Activated CD8-positive, alpha-beta memory T cell treated with anti-CD3 and anti-CD28 coated beads for 1 hour (primary cell): ENCODE data around the gene ABCF2.

Experiments used
- DNase-seq, 2 donors: peaks; one replicate each; pipeline ENCODE4 v3.0.0-alpha.2; 2020; ENCODE audit warnings: low read depth in 1 of 2; ENCODE audit errors: extremely low read depth in 1 of 2

Gene ABCF2

DNA sequence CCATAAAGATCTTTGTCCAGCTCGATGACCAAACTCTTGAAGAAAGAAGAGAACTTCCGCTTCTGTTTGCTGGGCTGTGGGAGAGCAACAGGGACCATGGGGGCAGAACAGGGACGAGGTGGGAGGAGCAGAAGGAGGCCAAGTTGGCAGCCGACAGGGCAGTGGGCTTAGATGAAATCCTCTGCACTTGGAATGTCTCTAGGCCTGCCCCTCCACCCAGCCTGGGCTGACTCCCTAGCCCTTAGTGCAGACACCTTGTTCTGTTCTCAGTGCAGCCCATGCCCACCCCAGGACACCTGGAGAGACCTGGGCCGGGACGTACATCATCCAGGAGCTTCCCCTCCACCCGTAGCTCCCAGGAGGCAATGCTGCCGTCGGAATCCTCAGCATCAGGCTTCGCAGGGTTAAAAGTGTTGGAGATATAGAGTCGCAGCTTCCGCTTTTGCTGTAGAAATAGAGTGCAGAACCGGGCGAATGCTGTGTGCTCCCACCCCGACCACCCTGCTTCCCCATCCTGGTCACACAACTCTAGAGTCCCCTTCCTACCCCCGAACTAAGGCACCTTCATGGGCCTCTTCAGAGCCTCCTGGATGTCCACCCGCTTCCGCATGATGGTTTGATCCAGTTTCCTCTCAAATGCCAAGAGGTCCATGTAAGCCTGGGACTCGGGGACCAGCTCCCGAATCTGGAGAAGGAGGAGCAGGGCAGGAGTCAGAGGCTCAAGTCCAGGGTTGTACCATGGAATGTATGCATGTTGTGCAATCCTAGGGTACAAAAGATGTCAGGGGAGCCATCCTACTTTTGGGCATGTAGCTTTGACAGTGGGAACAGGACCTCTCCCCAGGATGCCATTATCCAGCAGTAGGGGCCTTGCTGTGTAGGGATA is 15.4 kb upstream of the ABCF2 start:
- DNase-seq, result no peak

DNA sequence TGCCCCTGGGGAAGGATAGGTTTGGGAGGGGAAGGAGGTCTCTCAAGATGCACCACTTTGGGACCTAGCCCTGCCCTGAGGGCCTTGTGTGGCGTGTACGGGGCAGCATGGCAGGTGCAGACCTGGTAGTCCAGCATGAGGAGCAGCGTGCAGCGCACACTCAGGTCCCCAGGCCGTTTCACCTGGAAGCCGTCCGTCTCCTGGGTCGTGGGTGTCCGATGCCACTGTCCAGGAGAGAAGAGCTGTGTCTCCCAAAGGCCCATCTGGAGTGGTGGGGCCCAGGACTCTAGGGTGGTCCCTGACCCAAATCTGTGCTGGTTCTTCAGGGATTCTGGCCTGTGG is 14.7 kb upstream of the ABCF2 start:
- no peak for DNase-seq

DNA sequence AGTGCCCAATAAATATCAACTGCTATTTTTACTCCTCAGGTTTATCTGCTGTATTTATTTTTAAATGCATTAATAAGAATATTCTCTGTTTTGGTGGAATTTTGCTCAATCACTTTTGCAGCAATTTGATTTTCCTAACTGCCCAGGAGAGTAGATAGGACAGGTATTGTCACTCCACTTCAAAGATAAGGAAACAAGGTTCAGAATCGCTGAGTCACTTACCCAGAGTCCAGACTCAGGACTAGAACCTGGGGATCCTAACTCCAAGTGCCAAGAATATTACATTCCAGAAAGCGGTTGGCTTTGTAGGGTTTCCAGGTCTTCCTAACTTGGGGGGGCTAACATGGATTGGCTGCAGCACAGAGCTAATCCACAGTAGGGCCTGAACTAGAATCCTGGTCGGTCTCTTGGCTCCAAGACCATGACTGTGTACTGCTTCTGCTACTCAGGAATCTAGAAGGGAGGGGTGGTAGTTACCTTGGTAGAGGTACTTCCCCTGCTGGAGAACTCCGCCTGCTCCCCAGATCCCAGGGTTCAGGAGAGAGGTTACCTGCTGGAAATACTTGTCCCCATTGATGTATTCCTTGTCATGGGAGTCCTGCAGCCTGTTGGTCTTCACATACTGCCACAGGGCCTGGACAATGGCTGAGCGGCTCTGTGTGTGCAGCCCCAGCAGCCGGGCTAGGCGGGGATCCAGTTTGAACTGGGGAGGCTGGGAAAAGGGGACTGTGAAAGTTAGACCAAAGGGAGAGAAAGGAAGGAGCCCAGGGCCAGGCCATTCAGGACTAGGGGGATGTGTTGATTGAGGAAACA is 14.1 kb upstream of the ABCF2 start:
- DNase-seq, result no peak

DNA sequence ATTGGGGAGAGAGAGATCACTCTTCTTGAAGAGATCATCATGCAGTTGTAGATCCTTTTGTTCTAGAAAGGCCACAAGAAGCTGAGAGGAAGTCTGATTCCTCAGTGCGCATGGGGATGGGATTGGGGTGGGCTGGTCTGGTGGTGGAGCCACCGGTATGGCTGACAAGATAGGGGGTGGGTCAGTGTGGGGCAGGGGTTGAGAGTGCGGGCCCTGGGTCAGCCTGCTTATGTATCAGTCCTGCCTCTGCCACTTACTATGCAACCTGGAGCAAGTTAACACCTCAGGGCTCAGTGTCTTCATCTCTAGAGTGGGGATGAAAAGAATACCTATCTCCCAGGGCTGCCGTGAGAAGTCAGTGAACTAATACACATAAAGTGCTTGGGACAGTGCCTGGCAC is 13.5 kb upstream of the ABCF2 start:
- no peak for DNase-seq

DNA sequence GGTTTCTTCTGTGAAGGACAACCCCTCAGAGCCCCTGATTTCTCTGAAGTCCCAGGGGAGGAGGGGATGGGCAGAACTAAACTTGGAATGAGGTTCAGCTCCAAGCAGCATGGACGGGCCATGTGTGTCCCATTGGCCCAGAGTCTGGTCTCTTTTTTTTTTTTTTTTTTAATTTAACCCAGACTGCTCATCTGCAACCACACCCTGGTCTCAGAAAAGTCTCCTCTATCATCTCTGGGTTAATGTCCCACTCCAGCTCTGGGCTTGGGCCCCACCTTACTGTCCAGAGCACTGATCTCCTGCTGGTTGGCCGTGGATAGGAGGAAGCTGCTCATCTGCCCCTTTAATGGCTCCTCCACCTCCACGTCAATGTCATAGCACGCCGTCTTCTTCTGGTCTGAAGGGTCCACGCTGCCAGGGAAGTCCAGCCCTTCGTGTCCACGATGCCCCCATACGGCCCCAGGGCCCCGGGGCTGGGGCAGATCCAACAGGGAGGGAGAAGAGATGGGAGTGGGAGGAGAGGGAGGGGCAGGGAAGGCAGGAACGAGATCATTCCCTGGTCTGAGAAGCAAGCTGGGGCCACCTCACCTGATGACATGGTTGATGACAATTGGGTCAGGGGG is 12.9 kb upstream of the ABCF2 start:
- no peak for DNase-seq

DNA sequence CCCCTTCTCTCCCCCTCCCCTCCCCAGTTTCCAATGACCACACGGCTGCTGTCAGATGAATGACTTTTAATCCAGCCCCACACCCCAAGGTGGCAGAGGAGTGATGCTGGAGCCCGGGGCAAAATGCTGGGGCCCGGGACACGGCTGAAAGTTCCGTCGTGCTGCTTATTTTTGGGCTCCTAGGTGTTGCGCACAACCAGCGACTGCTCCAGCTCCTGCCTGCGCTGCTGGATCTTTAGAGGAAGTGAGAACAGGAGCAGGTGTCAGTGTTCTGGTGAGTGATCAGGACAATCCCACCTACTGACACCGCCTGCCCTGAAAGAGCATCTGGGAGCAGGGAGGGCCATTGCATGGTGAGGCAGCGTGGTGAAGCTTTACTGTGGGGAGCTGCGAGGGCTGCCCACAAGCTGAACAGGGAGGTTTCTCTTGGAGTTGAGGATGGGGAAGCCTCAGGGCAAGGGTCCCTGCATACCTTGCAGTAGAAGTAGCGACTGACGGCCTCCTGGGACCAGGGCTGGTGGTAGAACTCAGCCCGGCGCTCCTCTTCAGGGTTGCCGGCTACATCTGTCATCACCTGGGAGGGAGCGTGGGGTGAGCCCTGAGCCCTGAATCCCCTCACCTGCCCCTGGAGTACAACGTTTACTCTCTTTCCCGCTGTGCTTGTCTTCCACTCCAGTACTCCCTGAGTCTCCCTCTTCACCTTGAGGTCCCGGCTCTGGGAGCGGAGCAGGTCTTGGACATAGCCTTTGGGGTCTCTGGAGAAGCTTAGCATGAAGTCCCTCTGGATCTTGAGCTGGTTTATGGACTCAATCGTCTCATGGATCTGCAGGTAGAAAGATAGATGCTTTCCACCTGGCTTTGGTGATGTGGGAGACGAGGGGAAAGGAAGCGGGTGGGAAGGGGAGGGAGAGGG is 12.2 kb upstream of the ABCF2 start:
- no peak for DNase-seq

DNA sequence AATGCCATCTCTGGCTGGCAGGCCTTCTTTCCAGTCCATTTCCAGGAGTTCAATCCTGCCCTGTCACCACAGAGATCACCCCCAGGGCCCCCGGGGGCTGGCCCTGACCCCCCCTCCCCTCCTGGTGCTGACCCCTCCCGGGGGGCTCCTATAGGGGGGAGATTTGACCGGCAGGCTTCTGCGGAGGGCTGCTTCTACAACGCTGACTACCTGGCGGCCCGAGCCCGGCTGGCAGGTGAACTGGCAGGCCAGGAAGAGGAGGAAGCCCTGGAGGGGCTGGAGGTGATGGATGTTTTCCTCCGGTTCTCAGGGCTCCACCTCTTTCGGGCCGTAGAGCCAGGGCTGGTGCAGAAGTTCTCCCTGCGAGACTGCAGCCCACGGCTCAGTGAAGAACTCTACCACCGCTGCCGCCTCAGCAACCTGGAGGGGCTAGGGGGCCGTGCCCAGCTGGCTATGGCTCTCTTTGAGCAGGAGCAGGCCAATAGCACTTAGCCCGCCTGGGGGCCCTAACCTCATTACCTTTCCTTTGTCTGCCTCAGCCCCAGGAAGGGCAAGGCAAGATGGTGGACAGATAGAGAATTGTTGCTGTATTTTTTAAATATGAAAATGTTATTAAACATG is 11.3 kb upstream of the ABCF2 start:
- no peak for DNase-seq

DNA sequence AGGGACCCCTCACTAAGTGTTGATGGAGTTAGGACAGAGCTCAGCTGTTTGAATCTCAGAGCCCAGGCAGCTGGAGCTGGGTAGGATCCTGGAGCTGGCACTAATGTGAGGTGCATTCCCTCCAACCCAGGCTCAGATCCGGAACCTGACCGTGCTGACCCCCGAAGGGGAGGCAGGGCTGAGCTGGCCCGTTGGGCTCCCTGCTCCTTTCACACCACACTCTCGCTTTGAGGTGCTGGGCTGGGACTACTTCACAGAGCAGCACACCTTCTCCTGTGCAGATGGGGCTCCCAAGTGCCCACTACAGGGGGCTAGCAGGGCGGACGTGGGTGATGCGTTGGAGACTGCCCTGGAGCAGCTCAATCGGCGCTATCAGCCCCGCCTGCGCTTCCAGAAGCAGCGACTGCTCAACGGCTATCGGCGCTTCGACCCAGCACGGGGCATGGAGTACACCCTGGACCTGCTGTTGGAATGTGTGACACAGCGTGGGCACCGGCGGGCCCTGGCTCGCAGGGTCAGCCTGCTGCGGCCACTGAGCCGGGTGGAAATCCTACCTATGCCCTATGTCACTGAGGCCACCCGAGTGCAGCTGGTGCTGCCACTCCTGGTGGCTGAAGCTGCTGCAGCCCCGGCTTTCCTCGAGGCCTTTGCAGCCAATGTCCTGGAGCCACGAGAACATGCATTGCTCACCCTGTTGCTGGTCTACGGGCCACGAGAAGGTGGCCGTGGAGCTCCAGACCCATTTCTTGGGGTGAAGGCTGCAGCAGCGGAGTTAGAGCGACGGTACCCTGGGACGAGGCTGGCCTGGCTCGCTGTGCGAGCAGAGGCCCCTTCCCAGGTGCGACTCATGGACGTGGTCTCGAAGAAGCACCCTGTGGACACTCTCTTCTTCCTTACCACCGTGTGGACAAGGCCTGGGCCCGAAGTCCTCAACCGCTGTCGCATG is 10.5 kb upstream of the ABCF2 start:
- no peak for DNase-seq

DNA sequence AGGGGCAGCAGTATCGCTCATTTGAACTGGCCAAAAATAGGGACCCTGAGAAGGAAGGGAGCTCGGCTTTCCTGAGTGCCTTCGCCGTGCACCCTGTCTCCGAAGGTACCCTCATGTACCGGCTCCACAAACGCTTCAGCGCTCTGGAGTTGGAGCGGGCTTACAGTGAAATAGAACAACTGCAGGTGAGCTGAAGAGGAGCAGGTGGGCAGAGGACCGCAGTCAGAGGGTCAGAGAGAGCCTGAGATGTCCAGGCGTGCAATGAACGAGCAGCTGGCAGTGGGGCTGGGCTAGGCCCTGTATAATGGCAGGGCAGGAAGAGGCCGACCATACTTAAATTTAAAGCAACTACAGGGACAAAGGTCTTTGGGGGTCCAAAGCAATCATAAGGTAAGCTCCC is 9.4 kb upstream of the ABCF2 start:
- no peak for DNase-seq

DNA sequence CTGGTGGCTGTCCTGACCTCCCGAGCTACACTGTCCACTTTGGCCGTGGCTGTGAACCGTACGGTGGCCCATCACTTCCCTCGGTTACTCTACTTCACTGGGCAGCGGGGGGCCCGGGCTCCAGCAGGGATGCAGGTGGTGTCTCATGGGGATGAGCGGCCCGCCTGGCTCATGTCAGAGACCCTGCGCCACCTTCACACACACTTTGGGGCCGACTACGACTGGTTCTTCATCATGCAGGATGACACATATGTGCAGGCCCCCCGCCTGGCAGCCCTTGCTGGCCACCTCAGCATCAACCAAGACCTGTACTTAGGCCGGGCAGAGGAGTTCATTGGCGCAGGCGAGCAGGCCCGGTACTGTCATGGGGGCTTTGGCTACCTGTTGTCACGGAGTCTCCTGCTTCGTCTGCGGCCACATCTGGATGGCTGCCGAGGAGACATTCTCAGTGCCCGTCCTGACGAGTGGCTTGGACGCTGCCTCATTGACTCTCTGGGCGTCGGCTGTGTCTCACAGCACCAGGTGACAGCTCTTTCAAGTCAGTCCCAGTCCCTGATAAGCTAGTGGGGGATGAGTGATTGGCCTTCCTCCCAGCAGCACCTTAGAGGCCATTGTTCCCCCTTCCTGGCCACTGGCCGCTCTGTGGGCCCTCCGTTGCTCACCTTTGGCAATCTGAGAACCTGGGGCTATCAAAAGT is 8.2 kb upstream of the ABCF2 start:
- DNase-seq, result no peak

DNA sequence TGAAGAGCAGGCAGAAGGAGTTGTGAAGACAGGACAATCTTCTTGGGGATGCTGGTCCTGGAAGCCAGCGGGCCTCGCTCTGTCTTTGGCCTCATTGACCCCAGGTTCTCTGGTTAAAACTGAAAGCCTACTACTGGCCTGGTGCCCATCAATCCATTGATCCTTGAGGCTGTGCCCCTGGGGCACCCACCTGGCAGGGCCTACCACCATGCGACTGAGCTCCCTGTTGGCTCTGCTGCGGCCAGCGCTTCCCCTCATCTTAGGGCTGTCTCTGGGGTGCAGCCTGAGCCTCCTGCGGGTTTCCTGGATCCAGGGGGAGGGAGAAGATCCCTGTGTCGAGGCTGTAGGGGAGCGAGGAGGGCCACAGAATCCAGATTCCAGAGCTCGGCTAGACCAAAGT is 6.8 kb upstream of the ABCF2 start:
- no peak for DNase-seq

DNA sequence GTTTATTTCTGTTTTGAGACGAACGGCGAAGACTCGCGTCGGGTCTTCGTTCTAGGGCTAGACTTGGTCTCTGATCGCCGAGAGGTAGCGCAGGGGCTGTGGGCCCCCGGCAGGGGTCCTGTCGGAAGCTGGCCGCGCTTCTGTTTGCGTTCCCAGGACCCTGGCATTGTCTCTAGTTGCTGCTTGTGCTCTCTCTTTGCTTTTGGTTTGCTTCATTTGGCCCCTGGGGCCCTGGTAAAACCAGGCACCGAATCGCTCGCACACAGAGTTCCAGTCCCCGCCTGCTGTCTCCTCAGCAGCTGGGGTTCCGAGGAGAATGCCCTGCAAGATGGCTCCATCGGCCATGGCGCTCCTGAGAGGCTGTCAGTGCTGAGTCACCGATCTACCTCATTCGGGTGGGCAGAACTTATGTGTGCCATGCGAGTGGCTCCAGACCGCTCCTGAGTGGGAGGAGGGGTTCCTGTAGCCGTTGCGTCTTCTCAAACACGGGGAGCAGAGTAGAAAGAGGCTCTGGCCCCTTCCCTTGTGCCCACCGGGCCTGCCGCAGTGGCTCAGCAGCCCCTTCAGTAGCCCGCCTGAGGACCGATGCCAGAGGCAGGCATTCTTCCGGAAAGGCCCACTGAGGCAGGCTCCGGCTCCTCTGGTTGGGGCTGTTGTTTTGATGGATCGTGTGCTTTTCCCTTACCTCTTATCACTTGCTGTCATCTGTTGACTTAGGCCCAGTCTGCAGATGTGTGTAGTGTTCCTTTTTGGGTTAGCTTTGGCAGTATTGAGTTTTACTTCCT is 6.1 kb upstream of the ABCF2 start:
- peak in 1 of 2 donors; percentile 55 for DNase-seq

DNA sequence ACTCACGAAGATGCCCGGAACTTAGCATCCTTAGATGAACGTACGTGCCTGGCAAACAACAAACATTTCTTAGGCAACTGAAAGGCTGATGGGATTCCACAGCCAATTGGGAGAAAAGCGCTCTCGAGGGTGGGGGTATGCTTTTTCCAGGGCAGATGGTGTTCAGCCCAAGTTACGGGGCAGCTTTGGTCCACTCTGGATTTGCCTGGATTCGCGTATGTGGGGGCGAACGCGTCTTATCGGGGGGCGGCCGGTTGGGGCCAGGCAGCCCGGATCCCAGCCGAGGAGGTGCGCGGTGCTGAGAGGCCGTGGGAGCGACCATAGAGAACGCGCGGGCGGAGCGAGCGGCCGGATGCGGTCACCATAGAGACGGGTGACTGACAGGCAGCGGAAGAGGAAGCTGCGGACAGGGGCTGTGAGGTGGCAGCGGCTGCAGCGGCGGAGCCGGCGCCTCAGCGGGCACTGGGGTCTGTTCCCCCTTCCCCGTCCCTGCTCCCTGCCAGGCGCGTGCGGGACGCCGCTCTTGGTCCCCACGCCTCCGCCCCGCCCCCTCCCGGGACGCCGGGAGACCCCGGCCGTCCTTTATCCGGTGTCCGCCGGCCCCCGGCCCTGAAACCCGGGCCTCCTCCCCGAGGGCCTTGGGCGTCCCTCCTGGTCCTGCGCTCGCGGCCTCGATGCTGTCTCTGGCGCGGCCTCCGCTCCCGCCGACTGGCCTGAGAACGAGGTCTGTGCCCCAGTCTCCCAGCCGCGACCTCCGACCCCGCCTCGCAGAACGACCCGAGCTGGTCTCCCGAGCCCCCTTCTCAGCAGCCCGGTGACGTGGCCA is 5.3 kb upstream of the ABCF2 start, which contains the start of gene CHPF2:
Gene CHPF2, plus strand, starts transcription at position 393 of the 826 bp plus-strand sequence. CDS start 1,529 bp downstream, outside the sequence.
- DNase-seq, result peak; percentile 63 to 84

DNA sequence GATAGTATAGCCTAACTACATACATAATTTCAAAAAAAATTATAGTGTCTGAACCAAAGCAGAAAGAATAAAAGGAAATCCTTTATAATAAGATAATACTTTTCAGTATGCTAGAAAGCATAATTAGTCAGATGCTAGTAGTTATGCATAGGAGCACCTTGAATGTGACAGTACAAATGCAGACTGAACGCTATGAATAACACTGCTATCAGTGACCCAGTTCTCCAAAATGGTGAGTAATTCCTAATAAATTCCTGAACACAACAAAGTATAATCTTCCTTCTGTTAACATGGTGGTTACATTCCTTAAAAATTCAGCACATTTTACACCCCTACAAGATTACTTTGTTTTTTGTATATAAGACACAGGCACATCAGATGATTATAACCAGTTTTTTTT is 4.1 kb upstream of the ABCF2 start:
- DNase-seq, result no peak

DNA sequence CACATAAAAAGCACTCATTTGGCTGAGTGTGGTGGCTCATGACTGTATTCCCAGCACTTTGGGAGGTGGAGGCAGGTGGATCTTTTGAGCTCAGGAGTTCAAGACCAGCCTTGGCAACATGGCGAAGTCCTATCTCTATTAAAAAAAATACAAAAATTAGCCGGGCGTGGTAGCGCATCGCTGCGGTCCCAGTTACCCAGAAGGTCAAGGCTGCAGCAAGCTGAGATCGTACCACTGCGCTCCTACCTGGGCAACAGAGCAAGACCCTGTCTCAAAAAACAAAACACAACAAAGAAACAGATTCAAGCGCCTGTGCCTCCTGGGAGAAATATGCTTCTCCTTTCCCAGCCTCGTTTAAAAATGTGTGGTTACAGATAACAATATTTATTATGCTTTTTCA is 2.2 kb upstream of the ABCF2 start:
- DNase-seq, result no peak

DNA sequence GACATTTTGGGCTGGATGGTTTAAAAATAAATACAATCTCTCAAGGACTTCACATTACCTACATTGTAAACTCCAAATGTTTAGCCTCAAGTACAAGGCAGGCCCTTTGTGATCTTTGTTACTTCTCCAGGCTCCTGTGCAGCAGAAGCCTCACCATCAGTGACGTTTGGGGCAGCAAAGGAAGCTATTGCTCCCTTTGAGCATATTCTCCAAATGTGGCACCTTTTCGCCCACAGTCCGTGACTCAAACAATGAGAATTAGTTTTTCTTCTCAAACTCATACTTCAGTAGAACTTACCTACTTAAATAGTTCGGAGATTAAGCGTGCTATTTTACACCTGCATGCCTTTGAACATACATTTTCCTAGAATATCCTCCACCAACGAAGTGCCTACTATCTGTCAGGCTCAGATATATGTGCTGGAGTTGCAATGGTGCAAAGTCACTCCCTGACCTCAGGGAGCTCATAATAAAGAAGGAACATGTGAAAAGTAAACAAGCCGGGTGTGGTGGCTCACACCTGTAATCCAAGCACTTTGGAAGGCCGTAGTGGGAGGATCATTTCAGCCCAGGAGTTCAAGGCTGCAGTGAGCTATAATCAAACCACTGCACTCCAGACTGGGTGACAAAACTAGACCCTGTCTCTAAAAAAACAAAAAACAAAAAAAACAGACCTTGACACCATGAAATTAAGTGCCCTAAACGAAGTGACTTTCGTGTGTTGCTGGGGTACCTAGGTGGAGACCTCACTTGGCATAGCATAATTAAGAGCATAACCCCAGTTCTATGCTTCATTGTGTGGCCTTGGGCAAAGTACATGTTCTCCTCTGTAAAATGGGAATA is 1.2 kb upstream of the ABCF2 start:
- DNase-seq, result no peak
